CD4-positive, alpha-beta T cell treated with Interleukin-1 beta for 1 hour (primary cell): Measurements from ENCODE around the gene RPS4Y1.
"Not testable (repeated sequence)": the region's sequence is repeated elsewhere in the genome, so short reads cannot be mapped to it uniquely, and the experiment has no call there.

ENCODE experiments used
- DNase-seq, 2 donors: peaks; one replicate each; pipeline ENCODE4 v3.0.0-alpha.2; 2020 to 2022

RPS4Y1 gene

GRCh38 chrY:2841471-2841893 is at the start of gene RPS4Y1:
Gene RPS4Y1 (plus strand): TSS chrY:2841602. CDS start chrY:2841625, 23 bp downstream.
- peak in 1 of 2 donors; percentile 71 for DNase-seq

DNA sequence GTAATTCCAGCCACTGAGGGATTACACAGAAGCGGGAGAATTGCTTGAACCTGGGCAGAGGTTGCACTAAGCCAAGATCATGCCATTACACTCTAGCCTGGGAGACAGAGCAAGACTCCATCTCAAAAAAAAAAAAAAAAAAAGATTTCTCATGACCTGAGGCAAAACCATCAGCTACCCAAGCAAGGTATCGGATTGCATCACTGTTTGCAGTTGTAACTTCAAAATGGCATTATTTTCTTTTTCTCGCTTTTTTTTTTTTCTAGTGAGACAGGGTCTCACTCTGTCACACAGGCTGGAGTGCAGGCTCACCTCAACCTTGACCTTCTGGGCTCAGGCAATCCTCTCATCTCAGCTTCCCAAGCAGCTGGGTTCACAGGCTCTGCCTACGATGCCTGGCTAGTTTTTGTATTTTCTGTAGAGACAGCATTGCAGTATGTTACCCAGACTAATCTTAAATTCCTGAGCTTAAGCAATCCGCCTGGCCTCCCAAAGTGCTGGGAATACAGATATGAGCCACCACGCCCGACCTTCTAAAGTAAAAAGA is 44.4 kb upstream of the RPS4Y1 start:
- no peak for DNase-seq

- DNase-seq, result no peak
These were observed 43.4 kb upstream of the RPS4Y1 start for GRCh38 chrY:2797991-2798390.

DNA sequence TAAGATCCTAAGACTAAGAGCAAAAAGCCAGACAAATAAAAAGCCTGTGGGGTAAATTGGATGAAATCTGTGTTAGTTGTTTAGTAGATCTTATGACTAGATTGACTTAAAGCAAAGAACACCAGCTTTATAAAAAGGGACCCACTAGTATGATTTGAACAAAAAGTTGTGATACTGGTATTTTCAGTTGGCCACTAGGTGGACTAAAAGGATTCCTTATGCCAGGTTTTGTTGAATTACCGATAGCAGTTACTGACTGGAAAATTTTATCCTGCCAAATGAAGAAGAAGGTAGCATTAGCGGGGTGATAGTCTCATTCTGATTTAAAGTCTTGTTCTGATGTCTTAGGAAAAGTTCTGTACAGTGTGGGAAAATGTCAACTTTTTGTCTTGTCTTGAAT is 41.2 kb upstream of the RPS4Y1 start:
- DNase-seq, result no peak

DNA sequence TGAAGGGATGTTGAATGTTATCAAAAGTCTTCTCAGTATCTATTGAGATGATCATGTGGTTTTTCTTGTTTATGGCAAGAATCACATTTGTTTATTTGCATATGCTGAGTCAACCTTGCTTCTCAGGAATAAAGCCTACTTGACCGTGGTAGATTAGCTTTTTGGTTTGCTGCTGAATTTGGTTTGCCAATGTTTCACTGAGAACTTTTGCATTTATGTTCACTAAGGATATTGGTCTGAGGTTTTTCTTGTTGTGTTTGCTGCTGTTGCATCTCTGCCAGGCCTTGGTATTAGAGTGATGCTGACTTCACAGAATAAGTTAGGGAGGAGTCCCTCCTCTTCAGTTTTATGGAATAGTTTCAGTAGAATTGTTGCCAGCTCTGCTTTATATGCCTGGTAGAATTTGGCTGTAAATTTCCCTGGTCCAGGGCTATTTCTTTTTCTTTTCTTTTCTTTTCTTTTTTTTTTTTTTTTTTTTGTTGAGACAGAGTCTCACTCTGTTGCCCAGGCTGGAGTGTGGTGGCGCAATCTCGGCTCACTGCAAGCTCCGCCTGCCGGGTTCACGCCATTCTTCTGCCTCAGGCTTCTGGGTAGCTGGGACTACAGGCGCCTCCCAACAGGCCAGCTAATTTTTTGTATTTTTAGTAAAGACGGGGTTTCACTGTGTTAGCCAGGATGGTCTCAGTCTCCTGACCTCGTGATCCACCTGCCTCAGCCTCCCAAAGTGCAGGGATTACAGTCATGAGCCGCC is 24.1 kb upstream of the RPS4Y1 start:
- not testable (repeated sequence) for DNase-seq

DNA sequence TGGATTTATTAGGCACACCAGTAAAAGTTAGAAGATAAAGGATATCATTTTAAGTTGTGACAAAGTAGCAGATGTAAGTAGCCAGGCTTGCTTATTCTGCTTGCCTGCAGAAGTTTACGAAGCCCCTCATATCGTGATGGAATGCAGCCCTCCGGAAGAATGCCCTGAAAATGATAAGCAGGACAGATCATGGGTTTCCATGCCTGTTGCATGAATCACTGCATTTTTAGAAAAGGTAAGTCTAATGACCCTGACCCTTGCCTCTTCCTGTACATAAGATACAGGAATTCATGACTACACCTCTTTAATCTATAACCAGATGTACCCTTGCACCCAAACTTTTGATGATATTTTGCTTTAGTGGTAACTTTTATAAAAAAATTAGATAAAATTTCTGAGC is 16.9 kb upstream of the RPS4Y1 start:
- DNase-seq, result no peak

GRCh38 chrY:2828497-2828896 is 12.9 kb upstream of the RPS4Y1 start:
- DNase-seq, result no peak

- DNase-seq, result no peak
These were observed 6.2 kb upstream of the RPS4Y1 start for GRCh38 chrY:2835230-2835629.

- DNase-seq, result no peak
These were observed 4.3 kb upstream of the RPS4Y1 start for GRCh38 chrY:2837078-2837477.

- DNase-seq, result no peak
These were observed 3.5 kb upstream of the RPS4Y1 start for GRCh38 chrY:2837932-2838331.

- no peak for DNase-seq
These were observed 5.4 kb downstream of the RPS4Y1 start for GRCh38 chrY:2846791-2847190.

DNA sequence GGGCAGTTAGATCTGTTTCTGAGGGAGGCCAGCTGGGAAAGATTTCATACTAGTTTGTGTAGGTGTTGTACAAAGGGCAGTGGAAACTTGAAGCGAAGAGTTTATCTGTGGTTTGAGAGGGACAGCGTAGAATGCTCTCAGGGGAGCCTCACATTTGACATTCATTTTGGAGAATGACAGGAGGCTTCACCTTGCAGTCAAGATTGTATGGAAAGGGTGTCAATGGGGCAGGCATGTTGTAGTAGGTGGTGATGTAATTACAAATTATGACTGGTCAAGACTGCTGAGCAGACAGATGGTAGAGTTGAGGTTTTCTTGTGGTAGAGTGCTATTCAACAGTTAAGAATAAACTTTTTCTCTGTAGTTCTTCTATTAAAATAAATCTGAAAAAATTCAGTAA is 7.0 kb downstream of the RPS4Y1 start:
- no peak for DNase-seq

- no peak for DNase-seq
These were observed 8.0 kb downstream of the RPS4Y1 start for GRCh38 chrY:2849368-2849767.

DNA sequence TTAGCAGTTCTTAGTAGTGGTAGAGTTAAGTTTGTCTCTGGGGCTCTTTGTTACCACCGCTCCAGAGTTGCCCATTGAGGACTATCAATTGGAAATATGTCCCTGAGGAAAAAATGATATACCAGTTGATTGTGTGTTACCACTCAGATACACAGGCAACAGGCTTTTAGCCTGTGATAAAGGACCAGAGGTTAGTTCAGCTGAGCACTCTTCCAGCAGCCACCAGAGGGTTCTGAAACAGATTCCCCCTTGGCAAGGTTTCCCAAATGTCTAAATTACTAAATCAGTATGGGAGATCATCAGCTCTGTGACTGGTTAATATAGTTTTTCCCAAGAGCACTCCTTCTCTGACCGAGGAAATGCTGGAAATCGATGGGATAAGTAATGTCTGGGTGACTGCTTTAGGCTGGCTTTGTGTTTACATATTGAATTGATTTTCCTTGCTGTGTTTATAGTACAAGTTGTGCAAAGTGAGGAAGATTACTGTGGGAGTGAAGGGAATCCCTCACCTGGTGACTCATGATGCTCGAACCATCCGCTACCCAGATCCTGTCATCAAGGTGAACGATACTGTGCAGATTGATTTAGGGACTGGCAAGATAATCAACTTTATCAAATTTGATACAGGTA is 12.9 kb downstream of the RPS4Y1 start:
- no peak for DNase-seq

- DNase-seq, result no peak
These were observed 15.7 kb downstream of the RPS4Y1 start for GRCh38 chrY:2857068-2857467.

DNA sequence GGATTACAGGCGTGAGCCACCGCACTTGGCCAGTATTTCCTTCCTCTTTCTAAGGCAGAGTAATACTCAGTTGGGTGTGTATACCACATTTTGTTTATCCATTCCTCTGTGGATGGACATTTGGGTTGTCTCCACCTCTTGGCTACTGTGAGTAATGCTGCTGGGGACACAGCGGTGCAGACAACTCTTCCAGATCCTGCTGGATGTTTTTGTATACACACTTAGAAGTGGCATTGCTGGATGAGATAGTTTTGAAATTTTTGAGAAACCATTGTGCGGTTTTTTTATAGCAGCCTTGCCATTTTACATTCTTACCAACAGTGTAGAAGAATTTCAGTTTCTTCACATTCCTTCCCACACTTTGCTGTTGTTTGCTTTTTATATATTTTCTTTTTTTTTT is 16.3 kb downstream of the RPS4Y1 start:
- DNase-seq, result no peak

DNA sequence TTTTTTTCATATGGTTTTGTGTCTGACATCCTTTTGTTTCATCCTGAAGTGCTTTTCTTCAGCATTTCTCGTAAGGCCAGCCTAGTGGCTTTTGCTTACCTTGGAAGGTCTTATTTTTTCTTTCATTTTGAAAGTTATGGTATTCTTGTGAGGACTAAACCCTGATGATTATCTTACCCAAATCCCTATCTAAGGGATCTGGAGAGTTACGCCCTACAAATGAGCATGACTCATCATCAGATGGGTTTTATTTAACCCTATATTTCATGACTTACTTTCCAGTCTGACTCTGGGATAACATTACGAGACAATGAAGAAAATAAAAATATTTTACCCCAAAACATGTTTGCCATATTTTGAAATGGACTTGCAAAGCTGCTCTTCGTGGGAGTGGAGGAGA is 18.4 kb downstream of the RPS4Y1 start:
- no peak for DNase-seq

GRCh38 chrY:2860511-2860910 is 19.1 kb downstream of the RPS4Y1 start:
- DNase-seq, result no peak

DNA sequence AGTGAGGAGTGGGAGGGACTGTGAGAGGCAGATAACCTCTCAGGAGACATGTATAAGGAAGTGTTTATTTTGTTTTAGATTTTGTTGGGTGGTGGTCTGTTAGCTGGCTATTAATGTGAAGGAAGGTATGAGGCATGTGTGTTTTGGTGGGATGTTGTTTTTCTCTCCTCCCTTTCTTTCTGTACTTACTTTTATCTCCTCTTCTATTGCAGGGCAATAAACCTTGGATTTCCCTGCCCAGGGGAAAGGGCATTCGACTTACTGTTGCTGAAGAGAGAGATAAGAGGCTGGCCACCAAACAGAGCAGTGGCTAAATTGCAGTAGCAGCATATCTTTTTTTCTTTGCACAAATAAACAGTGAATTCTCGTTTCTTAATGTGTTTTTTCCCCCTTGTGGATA is 25.2 kb downstream of the RPS4Y1 start:
- DNase-seq, result no peak

DNA sequence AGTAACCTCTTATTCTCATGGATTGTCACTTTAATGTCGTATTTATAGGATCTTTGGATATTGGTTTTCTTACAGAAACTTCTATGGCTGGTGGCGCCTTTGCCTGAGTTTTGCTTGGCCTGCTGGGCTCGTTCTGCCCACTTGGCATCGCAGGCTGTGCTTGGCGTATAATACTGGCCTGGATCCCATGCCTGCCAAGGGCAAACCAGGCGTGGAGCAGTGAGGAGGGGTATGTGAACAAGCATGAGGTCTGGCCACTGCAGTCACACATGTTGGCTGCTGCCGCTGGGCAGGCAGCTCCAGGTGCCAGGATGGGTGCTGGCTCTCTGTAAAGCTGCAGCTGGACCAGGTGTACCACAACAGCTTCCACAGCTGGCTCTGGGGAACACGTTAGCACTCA is 26.1 kb downstream of the RPS4Y1 start:
- DNase-seq, result no peak

DNA sequence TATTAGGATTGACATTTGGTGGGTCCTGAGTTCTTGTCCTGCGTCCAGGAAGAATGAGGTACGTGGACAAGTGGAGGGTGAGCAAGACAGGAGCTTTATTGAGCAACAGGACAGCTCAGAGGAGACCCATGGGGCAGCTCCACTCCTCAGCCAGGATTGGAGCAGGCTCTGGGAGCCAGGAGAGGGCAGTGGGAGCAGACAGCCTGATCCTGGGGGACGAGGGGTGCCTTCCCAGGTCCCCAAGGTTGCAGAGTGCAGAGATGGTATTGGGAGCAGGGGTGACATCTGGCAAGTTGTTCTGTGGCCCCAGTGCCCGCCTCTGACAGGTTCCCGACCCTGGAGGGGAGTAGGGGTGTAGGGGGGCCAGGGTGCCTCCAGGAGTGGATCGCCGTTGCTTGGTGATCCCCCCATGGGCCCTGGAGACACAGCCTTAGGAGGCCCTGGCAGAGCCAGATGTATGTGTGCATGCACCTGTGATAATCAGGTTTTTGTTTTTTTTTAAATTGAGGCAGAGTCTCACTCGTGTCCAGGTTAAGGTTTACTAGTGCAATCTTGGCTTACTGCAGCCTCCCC is 26.7 kb downstream of the RPS4Y1 start:
- DNase-seq, result no peak

DNA sequence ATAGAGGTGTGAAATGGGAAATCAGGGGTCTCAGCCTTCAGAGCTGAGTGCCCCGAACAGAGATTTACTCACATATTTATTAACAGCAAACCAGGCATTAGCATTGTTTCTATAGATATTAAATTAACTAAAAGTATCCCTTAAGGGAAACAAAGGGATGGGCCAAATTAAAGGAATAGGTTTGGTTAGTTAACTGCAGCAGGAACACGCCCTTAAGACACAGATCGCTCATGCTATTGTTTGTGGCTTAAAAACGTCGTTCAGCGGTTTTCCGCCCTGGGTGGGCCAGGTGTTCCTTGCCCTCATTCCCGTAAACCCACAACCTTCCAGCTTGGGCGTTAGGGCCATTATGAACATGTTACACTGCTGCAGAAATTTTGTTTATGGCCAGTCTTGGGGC is 30.8 kb downstream of the RPS4Y1 start:
- not testable (repeated sequence) for DNase-seq

- no peak for DNase-seq
These were observed 32.8 kb downstream of the RPS4Y1 start for GRCh38 chrY:2874211-2874610.

GRCh38 chrY:2883561-2883960 is 42.2 kb downstream of the RPS4Y1 start:
- DNase-seq, result no peak
